B cell (primary cell): Measurements from ENCODE around the gene FADS6. TPM values are rescaled to one million over a fixed set of nuclear protein-coding genes. Genes with fewer than 3 reads are reported as not detected.
"Not testable (repeated sequence)": the region's sequence is repeated elsewhere in the genome, so short reads cannot be mapped to it uniquely, and the experiment has no call there.

Source experiments
- ATAC-seq: fragments of 200-7000 bp; cut with Tn5 transposase; one replicate; pipeline ENCODE4 v1.10.0; 2021; ENCODE audit warnings: low read depth, mild to moderate bottlenecking, moderate number of reproducible peaks, moderate library complexity
- CTCF ChIA-PET: fragments of 350-600 bp; sonication (Branson Sonifier 250); formaldehyde crosslinking; loops from one replicate; lab custom pipeline; 2021; ENCODE audit warnings: antibody characterized with exemption, inconsistent platforms; lab: Charles Lee
- POLR2A ChIA-PET: fragments of 350-600 bp; sonication (Branson Sonifier 250); formaldehyde crosslinking; loops from one replicate; lab custom pipeline; 2021; ENCODE audit warnings: antibody characterized with exemption; lab: Charles Lee
- DNase-seq: peaks from one replicate; pipeline ENCODE4 v3.0.0; 2013
- H2AFZ ChIP-seq: 2 replicates; pipeline ENCODE4 v1.6.1; 2012; ENCODE audit warnings: mild to moderate bottlenecking, low read depth, low read length; ENCODE audit not compliant: insufficient read depth, poor library complexity, severe bottlenecking
- H3K27ac ChIP-seq, 2 donors: 1 replicate in 1 of 2; 2 replicates in 1 of 2; pipeline ENCODE4 v1.5.1; 2012 to 2013; ENCODE audit warnings: low read length in 2 of 2, mild to moderate bottlenecking in 2 of 2, moderate library complexity in 1 of 2
- H3K27me3 ChIP-seq, 4 experiments: fragments of 200-600 bp in 1 of 4; sonication (generic) in 1 of 4; replicated peaks in 1 of 4; 1 replicate in 2 of 4; 2 replicates in 2 of 4; pipeline versions ENCODE4 v1.6.1 to v1.7.0; 2013 to 2016; ENCODE audit warnings: low read length in 3 of 4, mild to moderate bottlenecking in 2 of 4, mixed read lengths in 1 of 4, moderate library complexity in 1 of 4; ENCODE audit not compliant: insufficient read depth in 4 of 4, control insufficient read depth in 3 of 4; ENCODE audit errors: control extremely low read depth in 1 of 4
- H3K36me3 ChIP-seq, 2 experiments: replicated peaks in 1 of 2; 1 replicate in 1 of 2; 2 replicates in 1 of 2; pipeline versions ENCODE4 v1.6.1 to v1.7.1; 2013; ENCODE audit warnings: low read length in 1 of 2; ENCODE audit not compliant: insufficient read depth in 2 of 2, control insufficient read depth in 1 of 2; ENCODE audit errors: control extremely low read depth in 1 of 2, extremely low read depth in 1 of 2
- H3K4me1 ChIP-seq, 2 donors: fragments of 200-600 bp in 1 of 2; sonication (generic) in 1 of 2; 1 replicate in 1 of 2; 2 replicates in 1 of 2; pipeline versions ENCODE4 v1.5.1 to v1.6.1; 2013 to 2017; ENCODE audit warnings: low read length in 2 of 2; ENCODE audit not compliant: control insufficient read depth in 2 of 2, insufficient read depth in 2 of 2
- H3K4me2 ChIP-seq: replicated peaks from 2 replicates; pipeline ENCODE3; 2012; ENCODE audit warnings: mild to moderate bottlenecking, low read depth, low read length; ENCODE audit not compliant: poor library complexity, severe bottlenecking
- H3K4me3 ChIP-seq, 5 experiments: fragments of 200-600 bp in 1 of 5; sonication (generic) in 1 of 5; 1 replicate in 3 of 5; 2 replicates in 2 of 5; pipeline versions ENCODE4 v1.5.1 to v1.7.0; 2011 to 2016; ENCODE audit warnings: low read length in 4 of 5, mild to moderate bottlenecking in 4 of 5, low read depth in 2 of 5, control low read depth in 1 of 5, moderate library complexity in 1 of 5; ENCODE audit not compliant: insufficient read depth in 1 of 5; ENCODE audit errors: control extremely low read depth in 1 of 5, extremely low read depth in 1 of 5
- H3K79me2 ChIP-seq: fragments of 200-600 bp; sonication (generic); one replicate; pipeline ENCODE4 v1.6.0; 2016; ENCODE audit warnings: low read length; ENCODE audit not compliant: control insufficient read depth, insufficient read depth
- H3K9ac ChIP-seq: fragments of 200-600 bp; sonication (generic); 2 replicates; pipeline ENCODE4 v1.6.1; 2017; ENCODE audit warnings: mild to moderate bottlenecking, low read length, moderate library complexity
- H3K9me3 ChIP-seq, 3 donors: one replicate each; pipeline versions ENCODE4 v1.6.1 to v1.7.1; 2013; ENCODE audit warnings: low read length in 2 of 3; ENCODE audit not compliant: control insufficient read depth in 2 of 3, insufficient read depth in 1 of 3; ENCODE audit errors: control extremely low read depth in 1 of 3
- H4K20me1 ChIP-seq: 2 replicates; pipeline ENCODE4 v1.6.0; 2012; ENCODE audit warnings: mild to moderate bottlenecking, low read length; ENCODE audit not compliant: insufficient read depth, control insufficient read depth, poor library complexity, severe bottlenecking
- H3K27ac Mint-ChIP-seq: one replicate; pipeline ENCODE4 v1.8.0; 2021; ENCODE audit warnings: mixed read lengths
- H3K27me3 Mint-ChIP-seq: one replicate; pipeline ENCODE4 v1.8.0; 2021; ENCODE audit warnings: mixed read lengths
- H3K4me1 Mint-ChIP-seq: one replicate; pipeline ENCODE4 v1.8.0; 2021; ENCODE audit warnings: mixed read lengths
- H3K4me3 Mint-ChIP-seq: one replicate; pipeline ENCODE4 v1.8.0; 2021; ENCODE audit warnings: mixed read lengths
- H3K9me3 Mint-ChIP-seq: one replicate; pipeline ENCODE4 v1.8.0; 2022; ENCODE audit warnings: mixed read lengths; ENCODE audit not compliant: insufficient read depth
- EZH2 ChIP-seq: IDR thresholded peaks from 2 replicates; pipeline ENCODE4 v1.6.1; 2012; ENCODE audit warnings: borderline replicate concordance, low read depth, mild to moderate bottlenecking, moderate library complexity, low read length; ENCODE audit not compliant: insufficient read depth, poor library complexity, severe bottlenecking
- WGBS: methylation state at CpG from one replicate; pipeline ENCODE4 v1.1.5; 2013; ENCODE audit warnings: missing lambda C conversion rate; ENCODE audit not compliant: insufficient coverage; 5-methylcytosine and 5-hydroxymethylcytosine counted together
- intact Hi-C: fragments of 100-400 bp; cut with micrococcal nuclease; formaldehyde crosslinking; loops from one replicate; pipeline ENCODE4 v1.10.0; 2022
- polyA plus RNA-seq: library from polyadenylated mRNA; depleted of rRNA; stranded (reverse); fragments of >200 nt; gene quantifications from 2 replicates; pipeline ENCODE4 v1.2.3, GENCODE V29; 2012
- total RNA-seq, 2 donors: library from RNA; stranded (reverse); fragments of 120-200 nt in 1 of 2; gene quantifications; 1 replicate in 1 of 2; 2 replicates in 1 of 2; pipeline versions ENCODE4 v1.2.3 to v1.2.4, GENCODE V29; 2013 to 2022
- TF ChIP-seq, protein P1 (sequence below): fragments of 200-600 bp; IDR thresholded peaks from one replicate; pipeline ENCODE4 v1.8.0; 2022; ENCODE audit warnings: antibody characterized with exemption, mild to moderate bottlenecking

FADS6 gene
- total and polyA plus RNA-seq, 2 donors (not counting 1 experiment from before 2014, with no cell fraction given), result not detected

DNA sequence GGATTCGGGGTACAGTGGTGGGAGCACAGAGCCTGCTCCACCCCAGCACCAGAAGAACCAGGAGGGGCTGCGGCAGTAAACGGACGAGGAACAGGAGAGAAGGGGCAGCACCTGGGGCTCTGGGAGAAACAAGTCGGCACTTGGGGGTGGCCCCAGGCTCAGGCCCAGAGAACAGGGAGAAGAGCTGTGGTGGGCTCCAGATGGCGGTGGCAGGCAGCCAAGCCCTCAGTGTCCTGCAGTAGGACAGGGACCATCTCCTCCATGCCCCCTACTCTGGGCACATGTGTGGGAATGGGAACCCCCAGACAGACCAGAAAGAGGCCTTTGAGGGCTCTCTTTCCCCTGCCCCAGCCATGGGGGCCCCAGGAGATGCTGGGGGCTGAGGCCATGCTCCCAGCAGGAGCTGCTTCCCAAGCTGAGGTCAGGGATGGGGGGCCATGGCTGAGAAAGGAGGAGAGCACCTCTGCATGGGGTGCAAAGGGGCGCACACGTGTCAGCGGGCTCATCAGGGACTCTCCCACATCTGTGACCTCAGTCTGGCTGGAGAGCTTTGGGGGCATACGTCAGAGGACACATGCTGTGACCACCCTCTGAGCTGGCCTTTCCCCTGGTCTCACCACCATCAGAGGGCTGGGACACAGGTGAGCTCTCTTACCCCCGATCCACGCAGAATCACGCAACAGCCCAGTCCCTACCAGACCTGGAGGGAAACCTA lies 22.9 kb upstream of the FADS6 start:
- Histone ChIP-seq H4K20me1 (no peaks in the 10 kb centered on the region), H2AFZ (no peak overlapping the region), H3K27me3 (peaks cover 0 to 39% (median 7%) of the 10 kb centered on the region in 4 experiments), H3K4me3 (no peak overlapping the region), H3K9me3 (peaks cover 0 to 8% (median 0%) of the 10 kb centered on the region in 3 donors), H3K9ac (no peak overlapping the region), H3K27ac (no peak overlapping the region), H3K36me3 (no peaks in the 10 kb centered on the region), H3K4me2 (no peak overlapping the region), H3K4me1 (no peaks in the 10 kb centered on the region), H3K79me2 (no peaks in the 10 kb centered on the region)
- DNase-seq, result no peak
- H3K27ac Mint-ChIP-seq, result peak overlapping the region; percentile 41
- CTCF ChIA-PET, result interaction anchor here (0.9 kb wide), 1 partner anchor 42 kb away, joined by 3 read pairs; no protein-coding TSS in a partner anchor
- H3K27me3 Mint-ChIP-seq, result peaks cover 36% of the 10 kb centered on the region
- POLR2A ChIA-PET, result no interaction called here
- 87% methylated on average over 13 of the region's 13 CpGs for WGBS
- intact Hi-C loops, result no loop called here
- no peaks in the 10 kb centered on the region for H3K4me1 Mint-ChIP-seq
- TF ChIP-seq, protein P1, sequence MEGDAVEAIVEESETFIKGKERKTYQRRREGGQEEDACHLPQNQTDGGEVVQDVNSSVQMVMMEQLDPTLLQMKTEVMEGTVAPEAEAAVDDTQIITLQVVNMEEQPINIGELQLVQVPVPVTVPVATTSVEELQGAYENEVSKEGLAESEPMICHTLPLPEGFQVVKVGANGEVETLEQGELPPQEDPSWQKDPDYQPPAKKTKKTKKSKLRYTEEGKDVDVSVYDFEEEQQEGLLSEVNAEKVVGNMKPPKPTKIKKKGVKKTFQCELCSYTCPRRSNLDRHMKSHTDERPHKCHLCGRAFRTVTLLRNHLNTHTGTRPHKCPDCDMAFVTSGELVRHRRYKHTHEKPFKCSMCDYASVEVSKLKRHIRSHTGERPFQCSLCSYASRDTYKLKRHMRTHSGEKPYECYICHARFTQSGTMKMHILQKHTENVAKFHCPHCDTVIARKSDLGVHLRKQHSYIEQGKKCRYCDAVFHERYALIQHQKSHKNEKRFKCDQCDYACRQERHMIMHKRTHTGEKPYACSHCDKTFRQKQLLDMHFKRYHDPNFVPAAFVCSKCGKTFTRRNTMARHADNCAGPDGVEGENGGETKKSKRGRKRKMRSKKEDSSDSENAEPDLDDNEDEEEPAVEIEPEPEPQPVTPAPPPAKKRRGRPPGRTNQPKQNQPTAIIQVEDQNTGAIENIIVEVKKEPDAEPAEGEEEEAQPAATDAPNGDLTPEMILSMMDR, result no peak
- no peak for TF ChIP-seq EZH2
- no peaks in the 10 kb centered on the region for H3K9me3 Mint-ChIP-seq
- ATAC-seq, result no peak
- H3K4me3 Mint-ChIP-seq, result no peak overlapping the region

DNA sequence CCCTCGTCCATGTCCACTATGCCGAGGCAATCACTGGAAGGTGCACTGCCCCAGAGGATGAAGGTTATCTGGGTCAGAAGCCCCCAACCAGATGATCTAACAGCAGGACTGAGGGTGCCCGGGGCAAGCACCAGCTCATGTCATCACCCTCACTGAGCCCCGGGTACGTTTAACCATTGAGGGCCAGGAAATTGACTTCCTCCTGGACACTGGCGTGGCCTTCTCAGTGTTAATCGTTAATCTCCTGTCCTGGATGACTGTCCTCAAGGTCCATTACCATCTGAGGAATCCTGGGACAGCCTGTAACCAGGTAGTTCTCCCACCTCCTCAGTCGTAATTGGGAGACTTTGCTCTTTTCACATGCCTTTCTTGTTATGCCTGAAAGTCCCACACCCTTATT lies 18.0 kb upstream of the FADS6 start:
- H3K27ac ChIP-seq, ATAC-seq, H3K27ac Mint-ChIP-seq, H3K9ac ChIP-seq, H3K79me2 ChIP-seq, intact Hi-C loops, H3K4me1 Mint-ChIP-seq, H2AFZ ChIP-seq, H3K4me2 ChIP-seq, H3K9me3 ChIP-seq, H3K4me3 Mint-ChIP-seq, DNase-seq, H3K27me3 ChIP-seq, H4K20me1 ChIP-seq, H3K4me1 ChIP-seq, H3K9me3 Mint-ChIP-seq, H3K4me3 ChIP-seq, H3K36me3 ChIP-seq, POLR2A ChIA-PET: not testable (repeated sequence)
- H3K27me3 Mint-ChIP-seq, result peaks cover 20% of the 10 kb centered on the region
- CTCF ChIA-PET, result interaction anchor here (0.6 kb wide), 1 partner anchor 24 kb away, joined by 3 read pairs; no protein-coding TSS in a partner anchor
- WGBS, result 82% methylated on average over 6 of the region's 8 CpGs

DNA sequence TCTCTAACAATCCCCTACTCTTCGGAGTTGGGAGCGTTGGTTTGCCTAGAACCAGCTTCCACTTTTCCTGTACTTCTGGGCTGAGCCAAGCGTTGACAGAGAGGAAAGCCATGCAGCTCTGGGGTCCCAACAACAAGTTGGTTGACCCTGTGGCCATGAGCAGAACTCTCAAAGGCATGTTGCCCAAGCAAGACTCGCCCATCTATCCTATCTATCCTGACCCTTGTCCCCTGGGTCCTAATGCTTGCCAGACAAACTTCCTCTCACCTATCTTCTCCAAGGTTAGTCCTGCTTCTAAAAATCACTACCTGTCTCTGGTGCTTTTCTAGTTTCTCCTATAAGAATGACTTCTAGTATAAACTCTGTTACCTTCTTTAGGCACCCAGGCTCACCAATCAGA lies 15.7 kb upstream of the FADS6 start:
- H3K4me2 ChIP-seq, H3K4me3 Mint-ChIP-seq, H3K9me3 Mint-ChIP-seq, H3K4me1 Mint-ChIP-seq, H3K27me3 ChIP-seq, H3K4me1 ChIP-seq, DNase-seq, H4K20me1 ChIP-seq, H3K9me3 ChIP-seq, intact Hi-C loops, H3K4me3 ChIP-seq, H3K79me2 ChIP-seq, H2AFZ ChIP-seq, H3K27ac ChIP-seq, H3K27ac Mint-ChIP-seq, POLR2A ChIA-PET, H3K36me3 ChIP-seq, H3K9ac ChIP-seq, ATAC-seq, CTCF ChIA-PET: not testable (repeated sequence)
- 86% methylated on average over 4 of the region's 4 CpGs for WGBS
- peaks cover 20% of the 10 kb centered on the region for H3K27me3 Mint-ChIP-seq
